SK-N-SH (cell line): ENCODE measurements around the gene ANLN. TPM values are rescaled to one million over a fixed set of nuclear protein-coding genes. Genes with fewer than 3 reads are reported as not detected.

Experiments
- CTCF ChIA-PET: fragments of 300-600, 350-600 bp; formaldehyde crosslinking; extraction: SDS; loops from one replicate; lab custom pipeline; 2021; lab: Yijun Ruan, JAX
- POLR2A ChIA-PET: fragments of 350-600 bp; sonication (Branson Sonifier 250); formaldehyde crosslinking; extraction: SDS; loops from one replicate; lab custom pipeline; 2020; ENCODE audit warnings: antibody characterized with exemption, inconsistent platforms; lab: Yijun Ruan, JAX
- DNase-seq: peaks from one replicate; pipeline ENCODE4 v3.0.0; 2012
- H2AFZ ChIP-seq: fragments of 200-600 bp; sonication (generic); 2 replicates; pipeline ENCODE4 v1.8.1; 2016; ENCODE audit warnings: antibody characterized with exemption, mild to moderate bottlenecking, low read depth
- H3F3A ChIP-seq: fragments of 200-600 bp; sonication (generic); replicated peaks from 2 replicates; pipeline ENCODE3; 2016; ENCODE audit warnings: antibody characterized with exemption, mild to moderate bottlenecking; ENCODE audit not compliant: insufficient read depth
- H3K27ac ChIP-seq, 2 experiments: fragments of 200-500 bp in 1 of 2; fragments of 200-600 bp in 1 of 2; sonication (Bioruptor generic) in 1 of 2; sonication (generic), shearing (Covaris generic) in 1 of 2; 2 replicates each; pipeline versions ENCODE4 v1.5.1 to v1.6.1; 2014 to 2016; ENCODE audit warnings: low read depth in 2 of 2, inconsistent platforms in 1 of 2, low read length in 1 of 2, mild to moderate bottlenecking in 1 of 2, mixed read lengths in 1 of 2
- H3K27me3 ChIP-seq: fragments of 200-600 bp; sonication (generic), shearing (Covaris generic); 2 replicates; pipeline ENCODE4 v1.6.1; 2016; ENCODE audit warnings: mixed run types; ENCODE audit not compliant: insufficient read depth
- H3K36me3 ChIP-seq, 2 experiments: fragments of 200-500 bp in 1 of 2; fragments of 200-600 bp in 1 of 2; sonication (Bioruptor generic) in 1 of 2; sonication (generic) in 1 of 2; replicated peaks in 1 of 2; 2 replicates each; pipeline versions ENCODE3 to v1.5.1; 2014 to 2016; ENCODE audit warnings: low read length in 1 of 2, mild to moderate bottlenecking in 1 of 2; ENCODE audit not compliant: insufficient read depth in 2 of 2, control insufficient read depth in 1 of 2
- H3K4me1 ChIP-seq, 2 experiments: fragments of 200-500 bp in 1 of 2; fragments of 200-600 bp in 1 of 2; sonication (Bioruptor generic) in 1 of 2; sonication (generic), shearing (Covaris generic) in 1 of 2; 2 replicates each; pipeline versions ENCODE4 v1.5.1 to v1.6.1; 2014 to 2016; ENCODE audit warnings: low read depth in 1 of 2, low read length in 1 of 2, mixed run types in 1 of 2; ENCODE audit not compliant: insufficient read depth in 2 of 2, control insufficient read depth in 1 of 2
- H3K4me2 ChIP-seq: fragments of 200-600 bp; sonication (generic), shearing (Covaris generic); 2 replicates; pipeline ENCODE4 v1.6.1; 2017; ENCODE audit warnings: mixed run types
- H3K4me3 ChIP-seq, 2 experiments: fragments of 200-500 bp in 1 of 2; fragments of 200-600 bp in 1 of 2; sonication (Bioruptor generic) in 1 of 2; sonication (generic), shearing (Covaris generic) in 1 of 2; 2 replicates each; pipeline versions ENCODE4 v1.5.1 to v1.8.1; 2014 to 2016; ENCODE audit warnings: low read depth in 2 of 2, inconsistent platforms in 1 of 2, low read length in 1 of 2, mild to moderate bottlenecking in 1 of 2, mixed read lengths in 1 of 2, moderate library complexity in 1 of 2
- H3K79me2 ChIP-seq: fragments of 200-600 bp; sonication (generic); 2 replicates; pipeline ENCODE4 v1.8.1; 2017; ENCODE audit warnings: mild to moderate bottlenecking; ENCODE audit not compliant: insufficient read depth
- H3K9ac ChIP-seq: fragments of 200-600 bp; sonication (generic); 2 replicates; pipeline ENCODE4 v1.6.1; 2017; ENCODE audit warnings: mixed run types
- H3K9me2 ChIP-seq: fragments of 200-600 bp; sonication (generic); 2 replicates; pipeline ENCODE4 v1.6.1; 2017; ENCODE audit warnings: mixed run types
- H3K9me3 ChIP-seq: fragments of 200-600 bp; sonication (generic); 2 replicates; pipeline ENCODE4 v1.6.1; 2017; ENCODE audit warnings: mixed run types, mild to moderate bottlenecking, moderate library complexity
- H4K20me1 ChIP-seq: fragments of 200-600 bp; sonication (generic); 2 replicates; pipeline ENCODE4 v1.6.1; 2017; ENCODE audit warnings: mild to moderate bottlenecking, mixed run types; ENCODE audit not compliant: insufficient read depth
- CHD2 ChIP-seq: fragments of 150-350 bp; IDR thresholded peaks from 2 replicates; pipeline ENCODE4 v1.6.1; 2018; ENCODE audit warnings: low read length; ENCODE audit not compliant: partially characterized antibody
- EP300 ChIP-seq, 2 experiments: IDR thresholded peaks; 2 replicates each; pipeline versions ENCODE4 v1.4.0 to v1.6.1; 2012; ENCODE audit warnings: borderline replicate concordance in 1 of 2, low read depth in 1 of 2, low read length in 1 of 2
- FOSL2 ChIP-seq: IDR thresholded peaks from 2 replicates; pipeline ENCODE4 v1.4.0; 2012; ENCODE audit warnings: low read depth, mild to moderate bottlenecking, moderate library complexity, borderline replicate concordance
- FOXJ3 ChIP-seq: sonication (generic); formaldehyde crosslinking; IDR thresholded peaks from 2 replicates; pipeline ENCODE4 v1.5.1; 2020; ENCODE audit warnings: mild to moderate bottlenecking, missing genetic modification reagents
- FOXM1 ChIP-seq: IDR thresholded peaks from 2 replicates; pipeline ENCODE4 v1.4.0; 2012; ENCODE audit warnings: low read depth, mild to moderate bottlenecking
- GATA2 ChIP-seq: sonication (generic); formaldehyde crosslinking; IDR thresholded peaks from 2 replicates; pipeline ENCODE4 v1.5.0; 2020; ENCODE audit warnings: mild to moderate bottlenecking, missing genetic modification reagents
- IRF3 ChIP-seq: fragments of 150-350 bp; IDR thresholded peaks from 2 replicates; pipeline ENCODE4 v1.6.1; 2016; ENCODE audit warnings: mild to moderate bottlenecking, low read depth, low read length
- NFIC ChIP-seq: IDR thresholded peaks from 2 replicates; pipeline ENCODE4 v1.4.0; 2012; ENCODE audit warnings: borderline replicate concordance
- POLR2AphosphoS5 ChIP-seq: IDR thresholded peaks from 2 replicates; pipeline ENCODE4 v1.6.1; 2012; ENCODE audit warnings: low read depth, low read length
- REST ChIP-seq: IDR thresholded peaks from 2 replicates; pipeline ENCODE4 v1.6.1; 2012; ENCODE audit warnings: mild to moderate bottlenecking, low read depth, low read length, moderate library complexity
- RXRA ChIP-seq: IDR thresholded peaks from 2 replicates; pipeline ENCODE4 v1.4.0; 2012; ENCODE audit warnings: low read depth, mild to moderate bottlenecking, borderline replicate concordance
- TCF12 ChIP-seq: IDR thresholded peaks from 2 replicates; pipeline ENCODE4 v1.4.0; 2012
- USF1 ChIP-seq: IDR thresholded peaks from 2 replicates; pipeline ENCODE4 v1.4.0; 2012; ENCODE audit warnings: low read depth, borderline replicate concordance
- WGBS: methylation state at CpG from one replicate; pipeline ENCODE4 v1.1.6; 2017; ENCODE audit warnings: low lambda C conversion rate; 5-methylcytosine and 5-hydroxymethylcytosine counted together
- polyA plus RNA-seq, 3 experiments: library from polyadenylated mRNA; depleted of rRNA; stranded (reverse); fragments of >200 nt; gene quantifications; 2 replicates each; pipeline ENCODE4 v1.2.3, GENCODE V29; 2012
- TF ChIP-seq, protein P1 (sequence below): IDR thresholded peaks from 2 replicates; pipeline ENCODE4 v1.4.0; 2012; ENCODE audit warnings: low read depth, borderline replicate concordance
- TF ChIP-seq, protein P2 (sequence below): IDR thresholded peaks from 2 replicates; pipeline ENCODE4; 2012

ANLN gene
- polyA plus RNA-seq, 1 of the 3 experiments (the other 2 are of a cell fraction), result 17.1 TPM

- no peak overlapping the region for H3K27ac ChIP-seq
- H3K36me3 ChIP-seq, result peaks cover 0 to 6% of the 10 kb centered on the region in 2 experiments
- peaks cover 0 to 7% of the 10 kb centered on the region in 2 experiments; a peak in 2 of 4 replicates for H3K4me1 ChIP-seq
- H3K4me3 ChIP-seq, result no peak overlapping the region
- no peak for TF ChIP-seq POLR2AphosphoS5
- no peak for TF ChIP-seq USF1
- TF ChIP-seq EP300 (IDR thresholded peaks at IDR 0.05; ENCODE audit: borderline replicate concordance in 1 of 2, low read depth in 1 of 2, low read length in 1 of 2), result no peak
- TF ChIP-seq FOSL2, result no peak
- TF ChIP-seq TCF12, result no peak
- TF ChIP-seq GATA2 (CRISPR knock-in tag), result no peak
- no peak for TF ChIP-seq REST
- no peak for TF ChIP-seq IRF3
- TF ChIP-seq FOXM1, result no peak
- TF ChIP-seq, protein P1, sequence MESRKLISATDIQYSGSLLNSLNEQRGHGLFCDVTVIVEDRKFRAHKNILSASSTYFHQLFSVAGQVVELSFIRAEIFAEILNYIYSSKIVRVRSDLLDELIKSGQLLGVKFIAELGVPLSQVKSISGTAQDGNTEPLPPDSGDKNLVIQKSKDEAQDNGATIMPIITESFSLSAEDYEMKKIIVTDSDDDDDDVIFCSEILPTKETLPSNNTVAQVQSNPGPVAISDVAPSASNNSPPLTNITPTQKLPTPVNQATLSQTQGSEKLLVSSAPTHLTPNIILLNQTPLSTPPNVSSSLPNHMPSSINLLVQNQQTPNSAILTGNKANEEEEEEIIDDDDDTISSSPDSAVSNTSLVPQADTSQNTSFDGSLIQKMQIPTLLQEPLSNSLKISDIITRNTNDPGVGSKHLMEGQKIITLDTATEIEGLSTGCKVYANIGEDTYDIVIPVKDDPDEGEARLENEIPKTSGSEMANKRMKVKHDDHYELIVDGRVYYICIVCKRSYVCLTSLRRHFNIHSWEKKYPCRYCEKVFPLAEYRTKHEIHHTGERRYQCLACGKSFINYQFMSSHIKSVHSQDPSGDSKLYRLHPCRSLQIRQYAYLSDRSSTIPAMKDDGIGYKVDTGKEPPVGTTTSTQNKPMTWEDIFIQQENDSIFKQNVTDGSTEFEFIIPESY, result no peak
- TF ChIP-seq NFIC, result no peak
- no peak for TF ChIP-seq FOXJ3 (CRISPR knock-in tag)
- TF ChIP-seq, protein P2, sequence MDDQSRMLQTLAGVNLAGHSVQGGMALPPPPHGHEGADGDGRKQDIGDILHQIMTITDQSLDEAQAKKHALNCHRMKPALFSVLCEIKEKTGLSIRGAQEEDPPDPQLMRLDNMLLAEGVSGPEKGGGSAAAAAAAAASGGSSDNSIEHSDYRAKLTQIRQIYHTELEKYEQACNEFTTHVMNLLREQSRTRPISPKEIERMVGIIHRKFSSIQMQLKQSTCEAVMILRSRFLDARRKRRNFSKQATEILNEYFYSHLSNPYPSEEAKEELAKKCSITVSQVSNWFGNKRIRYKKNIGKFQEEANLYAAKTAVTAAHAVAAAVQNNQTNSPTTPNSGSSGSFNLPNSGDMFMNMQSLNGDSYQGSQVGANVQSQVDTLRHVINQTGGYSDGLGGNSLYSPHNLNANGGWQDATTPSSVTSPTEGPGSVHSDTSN, result no peak
- TF ChIP-seq RXRA, result no peak
- TF ChIP-seq CHD2, result no peak
- H3K9me3 ChIP-seq, result no peaks in the 10 kb centered on the region
- 100% methylated on average over 3 of the region's 3 CpGs for WGBS
- H3K79me2 ChIP-seq, result no peaks in the 10 kb centered on the region
- no peak overlapping the region for H3K4me2 ChIP-seq
- no peak overlapping the region for H2AFZ ChIP-seq
- no peaks in the 10 kb centered on the region for H4K20me1 ChIP-seq
- CTCF ChIA-PET, result interaction anchor here (1.1 to 3.8 kb wide), 5 partner anchors 10 to 372 kb away, joined by 3 to 29 read pairs (median 4); partner anchors contain the start of gene ANLN
- no peak overlapping the region for H3K9ac ChIP-seq
- no peaks in the 10 kb centered on the region for H3K27me3 ChIP-seq
- no peaks in the 10 kb centered on the region for H3K9me2 ChIP-seq
- POLR2A ChIA-PET, result no interaction called here
- no peaks in the 10 kb centered on the region for H3F3A ChIP-seq
- no peak for DNase-seq
Observed at GRCh38 chr7:36357054-36357453, 32.6 kb upstream of the ANLN start.
